Smooth muscle cell (in vitro differentiated cells): ENCODE results near the gene NTN5. TPM values are rescaled to one million over a fixed set of nuclear protein-coding genes. Genes with fewer than 3 reads are reported as not detected.
A peak's percentile ranks its signal among the peaks of the same experiment; 100 is the strongest.
"Not testable (repeated sequence)": the region's sequence is repeated elsewhere in the genome, so short reads cannot be mapped to it uniquely, and the experiment has no call there.

Source experiments
- DNase-seq: peaks from one replicate; lab custom pipeline; 2025; ENCODE audit not compliant: unreplicated experiment; lab: John Stamatoyannopoulos, UW
- H2AFZ ChIP-seq: fragments of 200-600 bp; sonication (generic); 2 replicates; pipeline ENCODE4 v1.6.0; 2016; ENCODE audit warnings: antibody characterized with exemption, low read depth, mild to moderate bottlenecking
- H3F3A ChIP-seq: fragments of 200-600 bp; sonication (generic); 2 replicates; pipeline ENCODE4 v1.6.0; 2017; ENCODE audit warnings: antibody characterized with exemption, low read depth
- H3K27ac ChIP-seq: fragments of 200-600 bp; sonication (generic); 2 replicates; pipeline ENCODE4 v1.5.1; 2016; ENCODE audit warnings: low read depth, mild to moderate bottlenecking
- H3K27me3 ChIP-seq: fragments of 200-600 bp; sonication (generic); 2 replicates; pipeline ENCODE4 v1.6.1; 2016; ENCODE audit warnings: low read depth, mild to moderate bottlenecking
- H3K36me3 ChIP-seq: fragments of 200-600 bp; sonication (generic); 2 replicates; pipeline ENCODE4 v1.5.1; 2016; ENCODE audit warnings: low read depth
- H3K4me1 ChIP-seq: fragments of 200-600 bp; sonication (generic); 2 replicates; pipeline ENCODE4 v1.5.1; 2016; ENCODE audit warnings: low read depth
- H3K4me2 ChIP-seq: fragments of 200-600 bp; sonication (generic); 2 replicates; pipeline ENCODE4 v1.6.0; 2016; ENCODE audit warnings: mild to moderate bottlenecking
- H3K4me3 ChIP-seq: fragments of 200-600 bp; sonication (generic); 2 replicates; pipeline ENCODE4 v1.5.1; 2016; ENCODE audit warnings: mild to moderate bottlenecking
- H3K79me2 ChIP-seq: fragments of 200-600 bp; sonication (generic); 2 replicates; pipeline ENCODE4 v1.6.0; 2016; ENCODE audit warnings: low read depth, mild to moderate bottlenecking
- H3K9ac ChIP-seq: fragments of 200-600 bp; sonication (generic); 2 replicates; pipeline ENCODE4 v1.6.0; 2016; ENCODE audit warnings: low read depth
- H3K9me3 ChIP-seq: fragments of 200-600 bp; sonication (generic); replicated peaks from 2 replicates; pipeline ENCODE4 v1.5.1; 2016; ENCODE audit warnings: low read depth
- H4K20me1 ChIP-seq: fragments of 200-600 bp; sonication (generic); 2 replicates; pipeline ENCODE4 v1.6.0; 2016; ENCODE audit warnings: low read depth
- CTCF ChIP-seq: fragments of 200-600 bp; sonication (generic); IDR thresholded peaks from 2 replicates; pipeline ENCODE4 v1.5.1; 2017; ENCODE audit warnings: borderline replicate concordance, mild to moderate bottlenecking, antibody characterized with exemption; ENCODE audit not compliant: insufficient read depth, poor library complexity, severe bottlenecking
- WGBS: methylation state at CpG from one replicate; pipeline ENCODE4 v1.1.7; 2016; ENCODE audit warnings: low lambda C conversion rate; 5-methylcytosine and 5-hydroxymethylcytosine counted together
- polyA plus RNA-seq: library from polyadenylated mRNA; unstranded; fragments of >200 nt; fragmentation: Nextera tagmentation; extraction: Ambion mirVana; gene quantifications from 2 replicates; pipeline ENCODE4 v1.2.1, GENCODE V29; 2016
- total RNA-seq: library from RNA; depleted of rRNA; stranded (reverse); fragments of >200 nt; gene quantifications from 2 replicates; pipeline ENCODE4 v1.2.3, GENCODE V29; 2014

Gene NTN5
- total and polyA plus RNA-seq, 2 experiments from 2014 or later, result 0.22 TPM; not detected in 1

DNA sequence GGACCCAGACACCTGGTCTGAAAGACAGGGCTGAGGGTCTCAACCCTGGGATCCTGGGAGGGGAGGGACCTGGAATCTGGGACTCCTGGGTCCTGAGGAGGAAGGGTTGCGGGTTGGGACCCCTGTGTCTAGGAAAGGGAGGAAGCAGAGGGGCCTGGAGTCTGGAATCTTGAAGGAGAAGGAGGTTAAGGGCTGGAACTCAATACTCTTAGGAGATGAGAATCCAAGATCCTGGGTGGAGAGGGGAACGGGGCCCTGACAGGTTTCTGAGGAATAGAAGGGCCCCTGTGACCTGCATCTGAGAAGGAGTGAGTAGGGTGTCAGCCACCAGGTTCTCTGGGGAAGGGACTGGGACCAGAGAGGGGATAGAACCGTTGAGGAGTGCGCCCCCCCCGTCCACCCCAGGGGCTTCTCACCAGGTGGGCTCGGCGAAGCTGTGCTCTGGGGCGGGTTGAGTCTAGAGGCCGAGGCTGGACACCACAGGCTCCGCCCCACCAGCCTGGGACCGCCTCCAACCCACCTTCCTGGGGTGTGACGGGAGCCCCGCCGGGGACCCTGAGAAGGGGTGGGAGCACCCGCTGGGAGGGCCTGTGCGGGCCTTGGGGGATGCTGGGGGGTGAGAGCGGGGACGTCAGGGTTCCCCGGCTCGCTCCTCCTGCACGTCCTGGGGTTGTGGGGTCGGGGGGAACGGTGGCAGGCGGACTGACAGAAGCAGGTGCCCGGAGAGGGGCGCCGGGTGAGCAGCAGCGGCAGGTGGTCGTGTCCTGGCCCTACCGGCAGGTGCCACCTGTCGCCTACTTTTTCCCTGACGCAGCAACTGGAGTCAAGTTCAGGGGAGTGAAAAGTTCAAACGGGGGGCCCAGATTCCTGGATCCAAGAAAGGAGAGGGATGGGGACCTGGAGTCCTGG is 46.7 kb upstream of the NTN5 start, which contains the start of gene MAMSTR:
Gene MAMSTR (minus strand): TSS at position 463 of the 909 bp plus-strand sequence. CDS start 694 bp downstream, outside the sequence.
- 91% methylated on average over 23 of the region's 33 CpGs for WGBS
- H3K9ac ChIP-seq, result no peak within 1 kb of the TSS
- DNase-seq, result no peak
- H3K4me2 ChIP-seq, result peak within 1 kb of the TSS; percentile 85
- H2AFZ ChIP-seq, result peak within 1 kb of the TSS; percentile 77
- peak within 1 kb of the TSS; percentile 80 for H3K4me3 ChIP-seq
- no peaks in the 10 kb centered on the region for H3K27me3 ChIP-seq
- TF ChIP-seq CTCF, result no peak
- H3K9me3 ChIP-seq, result no peaks in the 10 kb centered on the region
- no peaks in the 10 kb centered on the region for H3K79me2 ChIP-seq
- peaks cover 8% of the 10 kb centered on the region for H3F3A ChIP-seq
- no peaks in the 10 kb centered on the region for H4K20me1 ChIP-seq
- H3K36me3 ChIP-seq, result no peaks in the 10 kb centered on the region
- H3K4me1 ChIP-seq, result peaks cover 18% of the 10 kb centered on the region
- H3K27ac ChIP-seq, result no peak within 1 kb of the TSS

- 76% methylated on average over 15 of the region's 15 CpGs for WGBS
- Histone ChIP-seq H4K20me1 (no peaks in the 10 kb centered on the region), H3F3A (peaks cover 8% of the 10 kb centered on the region), H3K9me3 (no peaks in the 10 kb centered on the region), H3K27ac (no peak overlapping the region), H3K4me3 (no peak overlapping the region), H3K36me3 (no peaks in the 10 kb centered on the region), H3K4me2 (no peak overlapping the region), H3K79me2 (no peaks in the 10 kb centered on the region), H3K9ac (no peak overlapping the region), H3K27me3 (no peaks in the 10 kb centered on the region), H3K4me1 (peaks cover 18% of the 10 kb centered on the region), H2AFZ (no peak overlapping the region)
- DNase-seq, result no peak
- TF ChIP-seq CTCF, result no peak
These were observed 46.0 kb upstream of the NTN5 start for GRCh38 chr19:48718711-48719231.

GRCh38 chr19:48718106-48718505 is 45.3 kb upstream of the NTN5 start:
- H3F3A ChIP-seq, H3K27ac ChIP-seq, H2AFZ ChIP-seq, H4K20me1 ChIP-seq, H3K9me3 ChIP-seq, DNase-seq, H3K4me3 ChIP-seq, H3K36me3 ChIP-seq, H3K79me2 ChIP-seq, H3K27me3 ChIP-seq, H3K4me2 ChIP-seq, H3K9ac ChIP-seq: not testable (repeated sequence)
- peaks cover 18% of the 10 kb centered on the region for H3K4me1 ChIP-seq
- WGBS, result 96% methylated on average over 7 of the region's 13 CpGs

DNA sequence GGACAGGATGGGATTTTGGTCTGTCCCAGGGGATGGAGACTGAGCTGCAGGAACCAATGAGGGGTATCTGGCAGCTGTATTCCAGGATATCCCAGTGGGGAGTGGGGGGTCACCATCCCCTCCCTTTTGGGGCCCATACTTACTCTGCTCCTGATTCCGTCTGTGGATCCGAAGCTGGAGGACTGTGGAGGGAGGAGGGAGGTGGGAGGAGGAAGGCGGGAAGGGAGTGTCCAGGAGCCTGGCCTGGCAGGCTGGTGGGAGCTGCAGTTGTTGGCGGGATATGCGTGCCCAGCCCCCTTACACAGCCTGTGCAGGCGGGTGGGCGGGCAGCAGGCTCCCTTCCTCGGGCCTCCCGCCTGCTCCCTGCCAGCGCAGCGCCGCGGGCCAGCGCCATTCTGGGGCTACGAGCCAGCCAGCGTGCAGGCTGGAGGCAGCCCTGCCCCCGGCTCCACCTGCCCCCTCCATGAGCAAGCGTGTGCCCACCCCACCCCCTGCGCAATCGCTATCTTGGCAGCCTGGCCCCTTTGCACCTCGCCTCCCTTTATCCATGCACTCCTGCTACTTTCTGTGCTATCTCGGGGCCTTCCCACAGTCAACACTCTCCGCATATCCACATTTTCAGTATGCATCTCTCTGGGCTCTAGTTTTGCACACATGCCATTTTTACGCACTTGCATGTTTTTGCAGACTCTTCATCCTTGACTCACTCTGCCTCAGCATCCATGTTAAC is 43.9 kb upstream of the NTN5 start:
- Histone ChIP-seq H3F3A (peaks cover 8% of the 10 kb centered on the region), H3K4me2 (peak overlapping the region; percentile 74), H3K9ac (no peak overlapping the region), H3K79me2 (no peaks in the 10 kb centered on the region), H2AFZ (peak overlapping the region; percentile 69), H3K9me3 (no peaks in the 10 kb centered on the region), H3K27me3 (no peaks in the 10 kb centered on the region), H4K20me1 (no peaks in the 10 kb centered on the region), H3K4me1 (peaks cover 21% of the 10 kb centered on the region), H3K27ac (no peak overlapping the region), H3K36me3 (no peaks in the 10 kb centered on the region), H3K4me3 (peak overlapping the region; percentile 20)
- 22% methylated on average over 16 of the region's 24 CpGs for WGBS
- DNase-seq, result no peak
- no peak for TF ChIP-seq CTCF
